Endothelial cell of umbilical vein (primary cell): ENCODE data around the gene PRR36.

ENCODE experiments used
- CTCF ChIP-seq, 2 donors: IDR thresholded peaks; 1 replicate in 1 of 2; 2 replicates in 1 of 2; pipeline ENCODE4 v1.5.1; 2011; ENCODE audit warnings: low read length in 2 of 2, mild to moderate bottlenecking in 2 of 2, moderate library complexity in 2 of 2, control low read depth in 1 of 2, inconsistent platforms in 1 of 2, low read depth in 1 of 2; ENCODE audit not compliant: insufficient read depth in 1 of 2; ENCODE audit errors: extremely low read depth in 1 of 2
- EZH2 ChIP-seq: IDR thresholded peaks from 2 replicates; pipeline ENCODE4 v1.6.1; 2012; ENCODE audit warnings: borderline replicate concordance, low read depth, mild to moderate bottlenecking, moderate library complexity, low read length, inconsistent platforms; ENCODE audit not compliant: severe bottlenecking
- FOS ChIP-seq: IDR thresholded peaks from 2 replicates; pipeline ENCODE4 v1.6.1; 2011; ENCODE audit warnings: mild to moderate bottlenecking, low read length, moderate library complexity, borderline replicate concordance; ENCODE audit not compliant: insufficient read depth
- GATA2 ChIP-seq: IDR thresholded peaks from 2 replicates; pipeline ENCODE4 v1.7.0; 2011; ENCODE audit warnings: low read depth, mild to moderate bottlenecking, moderate library complexity, mixed read lengths, low read length; ENCODE audit not compliant: insufficient read length, insufficient read depth
- JUN ChIP-seq: IDR thresholded peaks from 2 replicates; pipeline ENCODE4 v1.6.1; 2011; ENCODE audit warnings: borderline replicate concordance, low read depth; ENCODE audit not compliant: insufficient read length, insufficient read depth
- MAX ChIP-seq: IDR thresholded peaks from 2 replicates; pipeline ENCODE4 v1.6.1; 2011; ENCODE audit not compliant: insufficient read depth, insufficient read length
- MYC ChIP-seq: IDR thresholded peaks from one replicate; pipeline ENCODE4 v1.6.1; 2011; ENCODE audit warnings: mild to moderate bottlenecking, low read depth, low read length
- POLR2A ChIP-seq: IDR thresholded peaks from 2 replicates; pipeline ENCODE4 v1.6.1; 2012; ENCODE audit warnings: low read depth, mild to moderate bottlenecking, control low read depth, low read length
- POLR2AphosphoS5 ChIP-seq: IDR thresholded peaks from 2 replicates; pipeline ENCODE4 v1.6.1; 2012; ENCODE audit warnings: low read depth, mild to moderate bottlenecking, control low read depth, low read length, moderate library complexity; ENCODE audit not compliant: insufficient read depth

- TF ChIP-seq POLR2AphosphoS5: no peak
- no peak for TF ChIP-seq POLR2A
- no peak for TF ChIP-seq CTCF (IDR thresholded peaks at IDR 0.05; ENCODE audit: extremely low read depth in 1 of 2, insufficient read depth in 1 of 2, low read depth in 1 of 2, low read length in 2 of 2)
- TF ChIP-seq MAX: no peak
- no peak for TF ChIP-seq EZH2
- no peak for TF ChIP-seq MYC
- no peak for TF ChIP-seq FOS
- TF ChIP-seq JUN: no peak
- no peak for TF ChIP-seq GATA2
Observed at GRCh38 chr19:7874897-7875273, 695 bp upstream of the PRR36 start.
